ENCODE data around the gene DMAC1.

The DMAC1 gene

GRCh38 chr9:7782400-7783120 is 17.0 kb downstream of the DMAC1 start:
- no peak for DNase-seq (ENCODE audit: low read depth)

GRCh38 chr9:7780261-7780988 is 19.2 kb downstream of the DMAC1 start:
- peak; percentile 13 for DNase-seq (ENCODE audit: low read depth)

GRCh38 chr9:7778851-7779600 is 20.6 kb downstream of the DMAC1 start:
- no peak for DNase-seq (ENCODE audit: low read depth)

- DNase-seq (ENCODE audit: low read depth): no peak
Observed at GRCh38 chr9:7777771-7778170, 21.8 kb downstream of the DMAC1 start.

- no peak for DNase-seq (ENCODE audit: low read depth)
Observed at GRCh38 chr9:7770111-7770510, 29.5 kb downstream of the DMAC1 start.

GRCh38 chr9:7762600-7762999 is 37.0 kb downstream of the DMAC1 start:
- DNase-seq (ENCODE audit: low read depth): no peak

- DNase-seq (ENCODE audit: low read depth): no peak
Observed at GRCh38 chr9:7760014-7760415, 39.6 kb downstream of the DMAC1 start.

GRCh38 chr9:7756088-7756487 is 43.5 kb downstream of the DMAC1 start:
- peak; percentile 6 for DNase-seq (ENCODE audit: low read depth)

- DNase-seq (ENCODE audit: low read depth): no peak
Observed at GRCh38 chr9:7752481-7752880, 47.1 kb downstream of the DMAC1 start.
